Kidney capillary endothelial cell (primary cell): ENCODE data around the gene CDH19.
"Not testable (repeated sequence)": the region's sequence is repeated elsewhere in the genome, so short reads cannot be mapped to it uniquely, and the experiment has no call there.

ENCODE experiments used
- DNase-seq: peaks from one replicate; pipeline ENCODE4 v3.0.0-alpha.2; 2018; ENCODE audit warnings: low spot score

The CDH19 gene

DNA sequence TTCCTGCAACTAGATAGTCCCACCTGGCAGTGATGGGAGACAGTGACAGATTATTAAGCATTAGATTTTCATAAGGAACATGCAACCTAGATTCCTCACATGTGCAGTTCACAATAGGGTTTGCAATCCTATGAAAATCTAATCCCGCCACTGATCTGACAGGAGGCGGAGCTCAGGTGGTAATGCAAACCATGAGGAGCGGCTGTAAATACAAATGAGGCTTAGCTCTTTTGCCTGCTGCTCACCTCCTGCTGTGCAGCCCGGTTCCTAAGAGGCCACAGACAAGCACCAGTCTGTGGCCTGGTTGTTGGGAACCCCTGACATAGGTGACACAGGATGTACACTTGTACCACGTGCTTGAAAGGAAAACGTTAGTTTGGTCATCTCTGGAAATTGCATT lies 41.6 kb downstream of the CDH19 start:
- DNase-seq = no peak

GRCh38 chr18:66560094-66560493 lies 43.8 kb downstream of the CDH19 start:
- peak; percentile 26 for DNase-seq

- DNase-seq = peak; percentile 35
Observed at GRCh38 chr18:66558773-66559172, 45.1 kb downstream of the CDH19 start.

DNA sequence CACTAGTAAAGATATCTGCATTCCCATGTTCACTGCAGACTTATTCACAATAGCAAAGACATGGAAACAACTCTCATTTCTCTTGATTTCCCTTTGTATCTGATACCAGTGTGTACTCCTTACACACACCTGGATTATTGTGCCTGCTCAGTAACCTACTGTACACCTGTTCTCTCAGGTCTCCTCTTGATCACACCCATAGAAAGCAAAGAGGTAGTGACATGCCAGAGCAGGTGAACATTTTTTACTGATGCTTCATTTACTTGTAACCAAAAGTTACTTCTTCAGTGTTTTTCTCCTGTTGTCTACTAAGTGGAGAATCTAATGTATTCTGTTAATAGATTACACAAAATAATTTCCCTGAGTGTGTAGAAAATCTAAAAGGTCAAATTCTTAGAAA lies 46.8 kb downstream of the CDH19 start:
- DNase-seq = no peak

DNA sequence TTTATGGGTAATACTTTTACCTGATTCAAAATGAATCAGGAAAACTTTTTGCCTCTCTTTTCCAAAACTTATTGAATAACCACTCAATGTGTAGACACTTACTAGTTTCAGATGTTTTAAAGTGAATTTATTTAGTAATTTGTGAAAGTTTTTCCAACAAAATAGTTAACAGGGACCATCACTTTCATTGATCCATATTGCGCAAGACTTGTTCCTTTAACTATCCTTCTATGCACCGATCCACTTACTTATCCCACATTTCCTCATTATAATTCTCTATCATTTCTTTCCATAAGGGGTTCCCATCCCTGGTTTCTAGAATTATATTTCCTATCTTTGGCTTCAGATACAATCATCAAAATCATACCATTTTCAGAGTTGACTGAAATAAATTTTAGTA lies 48.3 kb downstream of the CDH19 start:
- no peak for DNase-seq

DNA sequence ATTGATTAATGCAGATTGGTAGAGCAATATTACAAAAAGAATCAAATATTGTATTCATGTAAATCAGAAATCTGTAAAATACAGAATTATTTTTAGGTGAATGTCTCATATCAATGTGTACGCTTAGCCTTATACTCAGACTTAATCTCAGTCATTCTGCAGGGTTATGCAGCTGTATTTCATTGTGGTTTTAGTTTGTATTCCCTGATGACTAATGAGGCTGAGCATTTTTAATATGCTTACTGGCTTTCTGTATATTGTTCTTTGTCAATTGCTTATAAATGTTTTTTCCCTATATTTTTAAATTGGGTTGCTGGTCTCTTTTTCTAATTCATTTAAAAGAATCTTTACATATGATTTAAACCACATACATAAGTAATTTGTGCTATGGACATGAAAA lies 50.1 kb downstream of the CDH19 start:
- DNase-seq = no peak

GRCh38 chr18:66550366-66550765 lies 53.5 kb downstream of the CDH19 start:
- no peak for DNase-seq

DNA sequence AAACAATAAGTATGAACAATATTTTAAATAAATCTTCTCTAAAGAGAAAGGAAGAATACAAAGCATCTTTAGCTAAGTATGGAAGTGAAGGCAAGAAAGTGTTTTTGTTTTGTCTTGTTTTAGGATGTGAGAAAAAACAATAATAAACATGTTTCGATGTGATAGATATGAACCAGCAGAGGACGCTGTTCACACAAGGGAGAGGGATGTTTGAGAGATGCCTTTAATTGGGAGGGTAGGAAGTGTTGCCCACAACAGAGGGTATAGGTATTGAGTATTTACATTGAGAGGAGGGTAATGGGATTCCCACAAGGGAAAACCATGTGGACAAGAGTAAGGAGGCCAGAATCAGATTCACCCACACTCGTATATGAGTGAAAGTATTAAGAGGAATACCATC lies 55.1 kb downstream of the CDH19 start:
- no peak for DNase-seq

DNA sequence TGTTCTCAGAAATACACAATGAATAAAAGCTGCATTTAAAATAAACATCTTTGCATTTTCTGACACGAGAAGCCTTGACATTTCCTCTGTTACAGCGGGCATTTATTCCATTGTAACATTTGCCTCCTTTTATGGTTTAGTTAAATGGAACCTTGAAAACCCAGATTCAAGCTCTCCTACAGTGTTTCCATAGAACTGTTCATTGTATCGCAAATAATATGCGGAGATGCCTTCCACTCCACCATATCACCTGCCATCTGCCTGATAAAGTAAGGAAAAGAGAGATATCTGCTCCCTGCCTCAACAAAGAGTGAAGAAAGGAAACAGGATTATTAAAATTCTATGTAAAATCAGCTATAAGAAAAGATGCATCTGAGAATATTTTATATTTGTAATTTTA lies 69.8 kb downstream of the CDH19 start:
- DNase-seq = no peak

DNA sequence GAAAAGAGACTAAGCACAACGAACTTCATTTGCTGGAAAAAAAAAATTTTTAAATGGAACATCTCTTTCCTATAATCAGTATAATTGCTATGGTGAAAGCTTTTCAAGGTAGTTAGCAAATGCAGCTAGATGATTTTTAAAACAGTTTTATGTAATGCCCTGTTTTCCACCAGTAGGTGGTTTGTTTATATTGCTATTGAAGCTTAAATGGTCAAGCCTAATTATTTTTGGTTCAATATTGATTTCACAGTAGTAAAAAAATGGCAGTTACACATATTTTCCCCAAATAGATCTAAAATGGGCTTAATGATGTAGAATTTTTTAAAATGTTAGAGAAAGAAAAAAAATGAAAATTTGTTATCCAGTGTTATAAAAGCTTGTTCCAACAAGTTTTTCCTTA lies 70.2 kb downstream of the CDH19 start:
- no peak for DNase-seq

DNA sequence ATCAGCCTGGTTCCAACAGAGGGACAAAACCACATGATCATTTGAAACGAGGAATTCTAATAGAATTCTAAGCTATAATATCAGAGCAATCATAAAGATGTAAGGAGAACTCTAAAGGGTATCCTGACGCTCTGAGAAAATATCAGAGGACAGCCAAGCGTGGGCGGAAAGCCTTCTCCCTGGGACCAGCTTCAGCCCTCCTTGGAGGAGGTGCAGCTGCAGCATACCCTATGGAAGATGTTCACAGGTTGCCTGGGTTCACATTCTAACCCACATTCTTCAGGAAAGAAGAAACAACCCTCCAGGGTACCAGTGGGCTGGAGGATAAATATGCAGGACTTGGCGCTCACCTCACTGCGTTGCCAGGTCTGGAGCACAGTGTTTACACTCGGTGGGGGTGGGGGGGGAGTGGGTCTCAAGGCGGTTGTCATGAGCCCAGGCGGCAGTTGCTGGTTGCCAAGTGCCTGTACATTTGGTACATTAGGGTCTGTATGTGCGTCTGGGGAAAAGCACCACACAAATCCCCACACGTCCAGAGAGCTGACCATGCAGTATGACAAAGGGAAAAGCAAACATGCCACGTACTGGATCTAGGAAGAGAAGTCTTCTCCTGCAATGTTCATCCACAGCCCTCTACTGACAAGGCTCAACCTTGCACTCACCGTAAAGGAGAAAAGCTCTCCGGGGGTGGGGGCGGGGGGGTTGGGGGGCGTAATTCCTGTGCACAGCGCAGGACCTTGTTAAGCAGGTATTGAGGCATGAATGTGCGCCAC lies 80.5 kb downstream of the CDH19 start:
- no peak for DNase-seq

- DNase-seq = no peak
Observed at GRCh38 chr18:66513996-66514395, 89.9 kb downstream of the CDH19 start.

DNA sequence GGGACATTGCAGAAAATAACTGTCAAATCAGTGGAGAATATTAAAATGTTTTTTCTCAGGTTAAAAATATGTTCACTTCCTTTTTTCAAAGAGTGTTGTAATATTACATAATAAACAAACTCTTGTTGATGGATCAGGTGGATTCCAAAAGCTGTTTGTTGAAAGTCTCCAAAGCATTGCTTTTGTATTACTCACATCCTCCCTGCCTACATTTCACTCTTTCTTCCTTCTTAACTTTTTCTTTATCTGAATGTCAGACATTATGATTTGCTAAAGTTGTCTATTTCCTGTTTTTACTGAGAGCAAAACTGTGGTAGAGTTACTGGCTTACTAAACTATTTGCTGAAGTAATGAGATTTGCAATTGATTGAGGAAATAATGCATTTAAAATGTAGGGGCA lies 92.1 kb downstream of the CDH19 start:
- DNase-seq = peak; percentile 25

- no peak for DNase-seq
Observed at GRCh38 chr18:66511289-66511688, 92.6 kb downstream of the CDH19 start.

- DNase-seq = no peak
Observed at GRCh38 chr18:66510357-66511045, 93.4 kb downstream of the CDH19 start.

- DNase-seq = no peak
Observed at GRCh38 chr18:66508937-66509336, 95.0 kb downstream of the CDH19 start.

DNA sequence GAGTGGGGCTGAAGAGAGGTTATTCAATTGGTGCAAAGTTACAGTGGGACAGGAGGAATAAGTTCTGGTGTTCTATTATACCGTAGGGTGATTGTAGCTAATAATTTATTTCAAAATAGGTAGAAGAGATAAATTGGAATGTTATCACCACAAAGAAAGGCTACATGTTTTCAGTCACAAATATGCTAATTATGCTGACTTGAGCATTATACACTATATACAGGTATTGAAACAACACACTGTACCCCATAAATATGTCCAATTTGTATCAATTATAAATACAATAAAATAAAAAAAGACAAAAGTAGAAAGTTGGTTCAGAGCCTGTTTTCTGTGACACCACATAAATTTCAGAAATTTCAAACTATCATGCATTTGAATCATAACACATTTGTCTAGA lies 97.7 kb downstream of the CDH19 start:
- no peak for DNase-seq

- DNase-seq = no peak
Observed at GRCh38 chr18:66497351-66497750, 106.5 kb downstream of the CDH19 start.

GRCh38 chr18:66495844-66496243 lies 108.0 kb downstream of the CDH19 start:
- peak; percentile 58 for DNase-seq

GRCh38 chr18:66473882-66474281 lies 130.0 kb downstream of the CDH19 start:
- DNase-seq = no peak

DNA sequence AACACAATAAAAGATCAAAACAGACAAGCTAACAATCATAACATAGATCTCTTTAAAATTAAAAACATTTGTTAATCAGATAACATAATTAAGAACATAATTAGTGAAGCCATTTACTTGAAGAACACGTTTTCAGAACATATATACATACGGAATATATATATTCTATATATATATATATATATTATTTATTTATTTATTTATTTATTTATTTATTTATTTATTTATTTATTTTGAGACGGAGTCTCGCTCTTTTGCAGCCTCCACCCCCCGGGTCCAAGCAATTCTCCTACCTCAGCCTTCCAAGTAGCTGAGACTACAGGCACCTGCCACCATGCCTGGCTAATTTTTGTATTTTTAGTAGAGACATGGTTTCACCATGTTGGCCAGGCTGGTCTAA lies 137.7 kb downstream of the CDH19 start:
- DNase-seq = not testable (repeated sequence)

- no peak for DNase-seq
Observed at GRCh38 chr18:66461344-66461743, 142.5 kb downstream of the CDH19 start.

DNA sequence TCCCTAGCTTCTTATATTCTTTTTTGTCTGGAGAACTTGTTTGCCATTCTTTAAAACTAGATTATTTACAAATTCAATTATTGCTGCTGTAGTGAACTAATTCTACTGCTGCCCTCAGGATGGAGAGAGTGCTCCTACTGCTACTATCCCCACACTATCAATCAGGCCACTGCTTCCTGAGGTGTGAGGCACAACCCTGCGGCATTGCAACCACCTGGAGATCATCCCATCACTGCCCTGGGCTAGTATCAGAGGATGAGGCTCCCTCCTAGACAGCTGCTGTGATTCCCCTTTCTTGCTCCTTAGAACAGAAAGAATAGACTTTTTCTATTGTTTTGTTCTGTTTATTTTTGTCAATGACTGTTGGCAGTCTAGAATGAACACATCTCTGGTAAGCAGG lies 146.6 kb downstream of the CDH19 start:
- DNase-seq = no peak
